GM21529 (cell line): Measurements from ENCODE around the gene ZIM2.

ENCODE experiments used
- ATAC-seq: cut with Tn5 transposase; IDR thresholded peaks from one replicate; pipeline ENCODE4 v1.9.1; 2021; ENCODE audit not compliant: unreplicated experiment

The ZIM2 gene

DNA sequence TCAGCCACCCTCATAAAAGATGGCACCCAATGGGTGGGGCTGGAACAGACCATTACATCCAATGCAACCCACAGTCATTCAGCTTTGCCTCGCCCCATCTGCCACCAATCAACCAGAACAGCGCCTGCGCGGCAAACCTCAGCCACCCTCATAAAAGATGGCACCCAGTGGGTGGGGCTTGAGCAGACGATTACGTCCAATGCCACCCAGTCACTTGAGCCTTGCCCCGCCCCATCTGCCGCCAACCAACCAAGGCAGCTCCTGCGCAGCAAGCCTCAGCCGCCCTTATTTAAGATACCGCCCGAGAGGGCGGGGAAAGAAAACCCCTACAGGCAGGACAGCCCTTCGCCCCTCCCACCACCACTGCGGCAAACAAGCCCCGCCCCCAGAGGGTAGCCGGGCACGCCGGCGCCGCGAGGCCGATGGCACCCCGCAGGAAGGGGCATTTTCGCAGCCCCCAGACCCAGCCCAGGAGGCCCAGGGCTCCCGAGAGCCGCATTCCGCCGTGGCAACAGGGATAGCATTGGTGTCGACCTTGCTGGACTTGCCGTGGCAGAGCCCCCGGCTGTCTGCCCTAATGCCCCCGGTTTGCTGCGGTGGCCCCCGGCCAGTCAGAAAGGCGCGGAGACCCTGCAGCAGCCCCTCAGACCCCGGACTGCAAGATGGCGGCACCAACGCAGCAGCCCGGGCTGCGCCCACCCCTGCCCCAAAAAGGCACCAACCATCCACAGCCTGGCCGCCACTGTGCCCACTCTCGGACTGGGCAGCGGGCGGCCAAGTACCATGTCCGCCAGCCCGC is 675 bp downstream of the ZIM2 start:
- no peak for ATAC-seq

DNA sequence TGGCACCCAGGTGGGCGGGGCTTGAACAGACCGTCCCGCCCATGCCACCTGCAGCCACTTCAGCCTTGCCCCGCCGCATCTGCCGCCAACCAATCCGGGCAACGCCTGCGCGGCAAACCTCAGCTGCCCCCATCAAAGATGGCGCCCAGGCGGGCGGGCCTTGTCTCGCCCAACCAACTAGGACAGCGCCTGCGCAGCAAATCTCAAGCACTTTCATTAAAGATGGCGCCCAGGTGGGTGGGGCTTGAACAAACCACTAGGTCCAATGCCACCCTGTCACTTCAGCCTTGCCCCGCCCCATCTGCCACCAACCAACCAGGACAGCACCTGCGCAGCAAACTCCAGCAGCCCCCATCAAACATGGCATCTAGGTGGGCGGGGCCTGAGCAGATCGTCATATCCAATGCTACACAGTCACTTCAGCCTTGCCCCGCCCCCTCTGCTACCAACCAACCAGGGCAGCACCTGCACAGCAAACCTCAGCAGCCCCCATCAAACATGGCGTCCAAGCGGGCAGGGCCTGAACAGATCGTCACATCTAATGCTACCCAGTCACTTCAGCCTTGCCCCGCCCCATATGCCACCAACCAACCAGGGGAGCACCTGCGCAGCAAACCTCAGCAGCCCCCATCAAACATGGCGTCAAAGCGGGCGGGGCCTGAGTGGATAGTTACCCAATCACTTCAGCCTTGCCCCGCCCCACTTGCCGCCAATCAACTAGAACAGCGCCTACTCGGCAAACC is 1.4 kb downstream of the ZIM2 start:
- no peak for ATAC-seq

GRCh38 chr19:56838024-56838908 is 2.3 kb downstream of the ZIM2 start:
- ATAC-seq = no peak

- no peak for ATAC-seq
Observed at GRCh38 chr19:56837492-56838023, 3.0 kb downstream of the ZIM2 start.

GRCh38 chr19:56837004-56837403 is 3.5 kb downstream of the ZIM2 start:
- ATAC-seq = no peak

DNA sequence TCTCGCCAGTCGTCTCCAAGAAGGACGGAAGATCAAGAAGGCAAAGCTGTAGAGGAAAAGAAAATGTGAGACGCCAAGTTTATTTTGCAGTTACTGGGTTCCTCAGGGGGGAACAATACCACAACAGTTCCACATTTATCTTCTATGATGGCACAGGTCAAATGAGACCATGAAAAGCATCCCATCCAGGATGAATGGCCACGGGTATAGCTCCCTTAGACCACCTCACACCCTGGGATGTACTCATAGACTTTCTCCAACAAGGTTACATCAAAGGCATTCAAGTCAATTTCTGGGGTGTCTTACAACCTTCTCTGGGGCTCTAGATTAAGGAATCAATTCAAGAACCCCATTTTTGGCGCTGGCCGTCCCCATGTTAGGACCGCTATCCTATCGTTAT is 4.5 kb downstream of the ZIM2 start:
- no peak for ATAC-seq

GRCh38 chr19:56835401-56835800 is 5.1 kb downstream of the ZIM2 start:
- no peak for ATAC-seq

- ATAC-seq = no peak
Observed at GRCh38 chr19:56834564-56835375, 5.8 kb downstream of the ZIM2 start.

DNA sequence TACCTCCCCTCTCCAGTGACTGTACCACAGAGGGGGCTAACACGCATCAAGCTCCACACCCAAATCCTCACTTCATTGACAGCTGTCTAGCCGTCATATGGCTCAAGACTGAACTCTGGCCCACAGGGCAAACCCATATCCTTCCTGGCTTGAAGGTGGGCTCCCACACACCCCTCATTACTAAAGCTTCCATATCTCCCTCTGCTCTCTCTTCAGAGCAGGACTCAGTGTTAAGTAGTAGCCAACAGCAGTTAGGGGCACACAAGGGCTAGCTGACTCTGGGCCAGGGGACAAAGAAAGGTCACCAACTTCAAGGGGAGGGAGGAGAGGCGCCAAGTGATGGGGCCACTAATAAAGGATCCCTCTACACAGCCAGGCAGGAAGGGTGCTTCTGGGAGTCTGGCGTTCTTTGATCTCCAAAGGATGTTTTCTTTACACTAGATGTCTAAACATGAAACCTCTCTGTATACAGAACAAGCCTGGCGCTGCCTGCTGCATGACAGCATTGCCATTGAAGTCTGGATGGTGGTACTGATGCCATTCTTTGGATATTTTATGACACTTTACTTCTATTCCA is 8.1 kb downstream of the ZIM2 start:
- no peak for ATAC-seq

DNA sequence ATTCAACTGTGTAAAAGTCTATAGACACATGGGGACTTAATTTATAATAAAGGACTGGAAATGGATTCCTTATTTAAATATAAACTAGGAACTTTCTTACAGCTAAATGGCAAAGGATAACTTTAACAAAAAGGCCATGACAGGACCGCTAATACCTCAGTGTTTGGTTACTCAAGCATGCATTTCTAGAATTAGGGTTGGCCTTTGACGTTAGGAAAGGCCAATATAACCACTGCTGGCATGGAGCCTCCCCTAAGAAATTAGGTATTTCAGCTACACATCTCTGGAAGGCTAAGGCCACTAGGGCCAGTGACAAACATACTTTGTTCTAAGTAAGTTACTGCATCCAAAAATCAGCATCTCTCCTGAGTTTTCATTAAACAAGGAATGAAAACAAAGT is 9.3 kb downstream of the ZIM2 start:
- ATAC-seq = no peak

- ATAC-seq = no peak
Observed at GRCh38 chr19:56829596-56829995, 10.9 kb downstream of the ZIM2 start.

DNA sequence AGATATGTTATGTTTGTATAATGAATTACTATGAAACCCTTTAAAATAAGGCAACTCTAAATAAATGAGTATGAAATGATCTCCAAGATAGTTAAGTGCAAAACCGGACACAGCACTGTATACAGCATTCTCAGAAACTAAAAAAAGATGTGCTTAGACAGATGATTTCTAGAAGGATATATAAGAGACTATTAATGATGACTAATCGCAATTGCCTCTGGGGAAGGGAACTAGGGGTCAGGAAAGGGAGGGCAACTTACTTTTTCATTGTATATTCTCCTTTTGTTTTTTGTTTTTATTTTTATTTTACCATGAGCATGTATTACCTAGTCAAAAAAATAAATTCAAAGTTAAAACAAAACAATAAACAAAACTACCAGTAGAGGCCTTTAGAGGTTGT is 12.8 kb downstream of the ZIM2 start:
- no peak for ATAC-seq

- ATAC-seq = no peak
Observed at GRCh38 chr19:56823956-56824355, 16.6 kb downstream of the ZIM2 start.

GRCh38 chr19:56823417-56823816 is 17.1 kb downstream of the ZIM2 start:
- ATAC-seq = no peak

GRCh38 chr19:56822755-56823154 is 17.8 kb downstream of the ZIM2 start:
- no peak for ATAC-seq

GRCh38 chr19:56821675-56822074 is 18.9 kb downstream of the ZIM2 start:
- no peak for ATAC-seq

- ATAC-seq = no peak
Observed at GRCh38 chr19:56821209-56821608, 19.3 kb downstream of the ZIM2 start.

GRCh38 chr19:56819166-56819565 is 21.4 kb downstream of the ZIM2 start:
- no peak for ATAC-seq

GRCh38 chr19:56814656-56815055 is 25.9 kb downstream of the ZIM2 start:
- ATAC-seq = no peak

DNA sequence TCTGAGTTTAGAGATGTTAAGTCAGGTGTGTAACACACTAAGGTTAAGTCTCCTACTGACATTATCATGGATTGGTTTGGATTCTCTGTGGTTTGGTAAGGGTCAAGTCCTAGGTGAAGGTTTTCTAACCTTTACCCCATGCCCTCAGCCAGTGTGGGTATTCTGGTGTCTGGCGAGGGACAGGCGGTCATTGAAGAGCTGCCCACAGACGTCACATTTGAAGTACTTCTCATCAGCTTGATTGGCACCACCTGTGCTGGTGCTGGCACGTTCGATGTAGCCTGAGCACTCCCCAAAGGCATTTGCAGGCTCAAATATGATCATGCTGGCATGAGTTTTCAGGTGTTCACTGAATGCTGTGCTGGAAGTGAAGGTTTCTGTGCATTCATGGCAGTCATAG is 27.0 kb downstream of the ZIM2 start:
- ATAC-seq = no peak
